IMR-90 (cell line): ENCODE measurements around the gene ZNF691.

Source experiments
- CEBPB ChIP-seq: IDR thresholded peaks from 2 replicates; pipeline ENCODE4 v1.6.1; 2012; ENCODE audit warnings: low read depth, low read length, improper control_type of control experiment
- CTCF ChIP-seq: conservative IDR thresholded peaks from 2 replicates; pipeline ENCODE4 v1.5.1; 2012; ENCODE audit warnings: mild to moderate bottlenecking, low read depth, low read length, improper control_type of control experiment
- RCOR1 ChIP-seq: IDR thresholded peaks from 2 replicates; pipeline ENCODE4 v1.6.1; 2012; ENCODE audit warnings: mild to moderate bottlenecking, low read length, improper control_type of control experiment; ENCODE audit not compliant: insufficient replicate concordance

GRCh38 chr1:42888013-42888633 lies 41.7 kb downstream of the ZNF691 start:
- TF ChIP-seq RCOR1 (no peak), CTCF (no peak), CEBPB (no peak)
